HEK293T (cell line): ENCODE data around the gene GALNS.

ENCODE experiments used
- ARNT ChIP-seq: fragments of 450-650 bp; IDR thresholded peaks from 2 replicates; pipeline ENCODE4 v1.6.1; 2017; ENCODE audit warnings: mild to moderate bottlenecking
- CTBP1 ChIP-seq: fragments of 450-650 bp; IDR thresholded peaks from 2 replicates; pipeline ENCODE4 v1.6.1; 2016; ENCODE audit warnings: borderline replicate concordance
- ELF4 ChIP-seq: fragments of 450-650 bp; IDR thresholded peaks from 2 replicates; pipeline ENCODE4 v1.6.1; 2017; ENCODE audit warnings: antibody characterized with exemption
- FOXA1 ChIP-seq: fragments of 450-650 bp; IDR thresholded peaks from 2 replicates; pipeline ENCODE4 v1.6.1; 2016; ENCODE audit warnings: mild to moderate bottlenecking
- FOXK2 ChIP-seq: fragments of 450-650 bp; IDR thresholded peaks from 2 replicates; pipeline ENCODE4 v1.6.1; 2016; ENCODE audit warnings: mild to moderate bottlenecking
- FOXM1 ChIP-seq: fragments of 450-650 bp; IDR thresholded peaks from 2 replicates; pipeline ENCODE4 v1.6.1; 2017; ENCODE audit warnings: mild to moderate bottlenecking, borderline replicate concordance
- L3MBTL2 ChIP-seq: fragments of 450-650 bp; conservative IDR thresholded peaks from 2 replicates; pipeline ENCODE4 v1.6.1; 2016; ENCODE audit warnings: mild to moderate bottlenecking
- NFRKB ChIP-seq: fragments of 450-650 bp; IDR thresholded peaks from 2 replicates; pipeline ENCODE4 v1.6.1; 2016; ENCODE audit warnings: mild to moderate bottlenecking, moderate library complexity
- PKNOX1 ChIP-seq: fragments of 450-650 bp; IDR thresholded peaks from 2 replicates; pipeline ENCODE4 v1.6.1; 2016
- SUZ12 ChIP-seq: fragments of 450-650 bp; IDR thresholded peaks from 2 replicates; pipeline ENCODE4 v1.6.1; 2016; ENCODE audit warnings: mild to moderate bottlenecking
- ZNF384 ChIP-seq: fragments of 450-650 bp; IDR thresholded peaks from 2 replicates; pipeline ENCODE4 v1.6.1; 2016

GRCh38 chr16:88783391-88784073 is 73.2 kb downstream of the GALNS start:
- no peak for TF ChIP-seq L3MBTL2
- no peak for TF ChIP-seq ZNF384
- no peak for TF ChIP-seq FOXA1
- TF ChIP-seq FOXM1 = no peak
- TF ChIP-seq FOXK2 = no peak
- TF ChIP-seq ARNT = no peak
- TF ChIP-seq NFRKB = no peak
- TF ChIP-seq ELF4 = no peak
- no peak for TF ChIP-seq PKNOX1
- no peak for TF ChIP-seq CTBP1
- no peak for TF ChIP-seq SUZ12
